Keratinocyte (primary cell): Measurements from ENCODE around the gene TRAPPC6A. TPM values are rescaled to one million over a fixed set of nuclear protein-coding genes. Genes with fewer than 3 reads are reported as not detected.

Experiments used
- DNase-seq: peaks from one replicate; pipeline ENCODE4 v3.0.0-alpha.2; 2011; ENCODE audit warnings: low read depth, missing footprints, low spot score
- FAIRE-seq: peaks from 2 replicates; lab custom pipeline; 2011; peaks lifted over from hg19 to GRCh38; lab: Jason Lieb, UNC
- H2AFZ ChIP-seq: 2 replicates; pipeline ENCODE4 v1.6.0; 2012; ENCODE audit warnings: low read length, control low read depth, inconsistent platforms; ENCODE audit not compliant: control insufficient read depth
- H3K27ac ChIP-seq: 2 replicates; pipeline ENCODE4 v1.5.1; 2011; ENCODE audit warnings: low read length; ENCODE audit not compliant: control insufficient read depth, insufficient read depth
- H3K27me3 ChIP-seq: 3 replicates; pipeline ENCODE4 v1.6.0; 2011; ENCODE audit warnings: low read length; ENCODE audit not compliant: control insufficient read depth, insufficient read depth; ENCODE audit errors: extremely low read depth
- H3K36me3 ChIP-seq, 2 experiments: 2 replicates in 1 of 2; 3 replicates in 1 of 2; pipeline ENCODE4 v1.5.1; 2011; ENCODE audit warnings: low read length in 2 of 2, mild to moderate bottlenecking in 1 of 2; ENCODE audit not compliant: control insufficient read depth in 2 of 2, insufficient read depth in 2 of 2; ENCODE audit errors: extremely low read depth in 1 of 2
- H3K4me1 ChIP-seq: 3 replicates; pipeline ENCODE4 v1.5.1; 2011; ENCODE audit warnings: low read length; ENCODE audit not compliant: control insufficient read depth, insufficient read depth; ENCODE audit errors: extremely low read depth
- H3K4me2 ChIP-seq: 3 replicates; pipeline ENCODE4 v1.6.0; 2011; ENCODE audit warnings: low read depth, low read length; ENCODE audit not compliant: control insufficient read depth, insufficient read depth; ENCODE audit errors: extremely low read depth
- H3K4me3 ChIP-seq, 3 experiments: fragments of 200-600 bp in 1 of 3; sonication (generic) in 1 of 3; 2 replicates in 2 of 3; 3 replicates in 1 of 3; pipeline ENCODE4 v1.5.1; 2011 to 2016; ENCODE audit warnings: low read length in 3 of 3, mild to moderate bottlenecking in 3 of 3, control low read depth in 2 of 3, inconsistent platforms in 1 of 3, low read depth in 1 of 3, mixed read lengths in 1 of 3, mixed run types in 1 of 3, moderate library complexity in 1 of 3; ENCODE audit not compliant: control insufficient read depth in 2 of 3, insufficient read depth in 2 of 3; ENCODE audit errors: extremely low read depth in 1 of 3
- H3K79me2 ChIP-seq: 2 replicates; pipeline ENCODE4 v1.6.0; 2012; ENCODE audit warnings: low read length; ENCODE audit not compliant: control insufficient read depth, insufficient read depth
- H3K9ac ChIP-seq: 3 replicates; pipeline ENCODE4 v1.6.0; 2011; ENCODE audit warnings: low read length; ENCODE audit not compliant: control insufficient read depth, insufficient read depth; ENCODE audit errors: extremely low read depth
- H3K9me1 ChIP-seq: 3 replicates; pipeline ENCODE4 v1.6.0; 2011; ENCODE audit warnings: low read length; ENCODE audit not compliant: control insufficient read depth, insufficient read depth; ENCODE audit errors: extremely low read depth
- H3K9me3 ChIP-seq: 2 replicates; pipeline ENCODE4 v1.5.1; 2012; ENCODE audit warnings: low read depth, low read length; ENCODE audit not compliant: control insufficient read depth
- H4K20me1 ChIP-seq: 3 replicates; pipeline ENCODE4 v1.6.0; 2011; ENCODE audit warnings: low read length; ENCODE audit not compliant: control insufficient read depth, insufficient read depth; ENCODE audit errors: extremely low read depth
- CTCF ChIP-seq, 3 experiments: IDR thresholded peaks in 1 of 3; conservative IDR thresholded peaks in 1 of 3; optimal IDR thresholded peaks in 1 of 3; 2 replicates in 2 of 3; 3 replicates in 1 of 3; pipeline versions ENCODE3 to v1.5.1; 2011; ENCODE audit warnings: low read length in 3 of 3, mild to moderate bottlenecking in 3 of 3, moderate library complexity in 2 of 3, control low read depth in 1 of 3, inconsistent platforms in 1 of 3; ENCODE audit not compliant: insufficient read depth in 2 of 3; ENCODE audit errors: extremely low read depth in 1 of 3
- EZH2 ChIP-seq: IDR thresholded peaks from one replicate; pipeline ENCODE4 v1.6.1; 2012; ENCODE audit warnings: inconsistent platforms, mild to moderate bottlenecking, low read length, moderate library complexity
- dilution Hi-C: fragments of 300-500 bp; cut with MboI; formaldehyde crosslinking; loops from one replicate; pipeline ENCODE4 v1.7.0; 2020; ENCODE audit warnings: low sequenced_read_pairs; ENCODE audit not compliant: extremely low pct_ligation_motif_present
- polyA plus RNA-seq, 5 experiments: library from polyadenylated mRNA; depleted of rRNA in 3 of 5; stranded (reverse) in 3 of 5; stranded (forward) in 1 of 5; unstranded in 1 of 5; fragments of >200 nt; gene quantifications; 1 replicate in 1 of 5; 2 replicates in 3 of 5; 3 replicates in 1 of 5; pipeline versions ENCODE4 v1.2.1 to v1.2.3, GENCODE V29; 2011 to 2012; ENCODE audit warnings: missing spikeins in 2 of 5, low read depth in 1 of 5, low replicate concordance in 1 of 5

Gene TRAPPC6A
- polyA plus RNA-seq, 1 donor (not counting 4 experiments of a cell fraction or from before 2014, with no cell fraction given), result 4.7 TPM

- H3K36me3 ChIP-seq, result no peaks in the 10 kb centered on the region
- H3K4me3 ChIP-seq, result no peak overlapping the region
- no peaks in the 10 kb centered on the region for H3K9me1 ChIP-seq
- no peak overlapping the region for H3K4me2 ChIP-seq
- H3K9me3 ChIP-seq, result no peaks in the 10 kb centered on the region
- TF ChIP-seq CTCF (optimal IDR thresholded peaks at IDR 0.05 in 1 of 3, IDR thresholded peaks at IDR 0.05 in 1 of 3, conservative IDR thresholded peaks at IDR 0.05 in 1 of 3; ENCODE audit: extremely low read depth in 1 of 3, insufficient read depth in 2 of 3, low read length in 3 of 3), result no peak
- TF ChIP-seq EZH2, result no peak
- H3K27me3 ChIP-seq, result no peaks in the 10 kb centered on the region
- H3K9ac ChIP-seq, result no peak overlapping the region
- H3K27ac ChIP-seq, result no peak overlapping the region
- DNase-seq (no peak), FAIRE-seq (no peak)
- dilution Hi-C loops, result no loop called here
- H4K20me1 ChIP-seq, result no peaks in the 10 kb centered on the region
- peaks cover 11% of the 10 kb centered on the region for H3K4me1 ChIP-seq
- H2AFZ ChIP-seq, result no peak overlapping the region
- H3K79me2 ChIP-seq, result no peaks in the 10 kb centered on the region
Observed at GRCh38 chr19:45172173-45172572, 5.9 kb downstream of the TRAPPC6A start.

GRCh38 chr19:45171211-45171623 lies 6.8 kb downstream of the TRAPPC6A start:
- Histone ChIP-seq H3K4me2 (no peak overlapping the region), H3K9me1 (no peaks in the 10 kb centered on the region), H3K9ac (no peak overlapping the region)

More at GRCh38 chr19:45171211-45171623, 6.8 kb downstream of the TRAPPC6A start:
- H3K4me3 ChIP-seq, result no peak overlapping the region
- H3K27me3 ChIP-seq, result no peaks in the 10 kb centered on the region
- no peaks in the 10 kb centered on the region for H3K36me3 ChIP-seq
- no peak for TF ChIP-seq EZH2
- no peak for TF ChIP-seq CTCF (optimal IDR thresholded peaks at IDR 0.05 in 1 of 3, IDR thresholded peaks at IDR 0.05 in 1 of 3, conservative IDR thresholded peaks at IDR 0.05 in 1 of 3; ENCODE audit: extremely low read depth in 1 of 3, insufficient read depth in 2 of 3, low read length in 3 of 3)
- no peaks in the 10 kb centered on the region for H3K9me3 ChIP-seq
- DNase-seq (no peak), FAIRE-seq (no peak)
- H3K79me2 ChIP-seq, result no peaks in the 10 kb centered on the region
- peaks cover 12% of the 10 kb centered on the region for H3K4me1 ChIP-seq
- H2AFZ ChIP-seq, result no peak overlapping the region
- H4K20me1 ChIP-seq, result no peaks in the 10 kb centered on the region
- H3K27ac ChIP-seq, result no peak overlapping the region
- dilution Hi-C loops, result no loop called here
